ENCODE data around the gene TDRD10.

DNA sequence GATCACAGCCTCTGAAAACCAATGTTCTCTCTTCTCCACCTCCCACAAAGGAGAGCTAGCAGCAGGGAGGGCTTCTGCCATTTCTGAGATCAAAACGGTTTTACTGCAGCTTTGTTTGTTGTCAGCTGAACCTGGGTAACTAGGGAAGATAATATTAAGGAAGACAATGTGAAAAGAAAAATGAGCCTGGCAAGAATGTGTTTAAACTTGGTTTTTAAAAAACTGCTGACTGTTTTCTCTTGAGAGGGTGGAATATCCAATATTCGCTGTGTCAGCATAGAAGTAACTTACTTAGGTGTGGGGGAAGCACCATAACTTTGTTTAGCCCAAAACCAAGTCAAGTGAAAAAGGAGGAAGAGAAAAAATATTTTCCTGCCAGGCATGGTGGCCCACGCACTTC, 35.8 kb upstream of the TDRD10 start:
- TF ChIP-seq, protein P1, sequence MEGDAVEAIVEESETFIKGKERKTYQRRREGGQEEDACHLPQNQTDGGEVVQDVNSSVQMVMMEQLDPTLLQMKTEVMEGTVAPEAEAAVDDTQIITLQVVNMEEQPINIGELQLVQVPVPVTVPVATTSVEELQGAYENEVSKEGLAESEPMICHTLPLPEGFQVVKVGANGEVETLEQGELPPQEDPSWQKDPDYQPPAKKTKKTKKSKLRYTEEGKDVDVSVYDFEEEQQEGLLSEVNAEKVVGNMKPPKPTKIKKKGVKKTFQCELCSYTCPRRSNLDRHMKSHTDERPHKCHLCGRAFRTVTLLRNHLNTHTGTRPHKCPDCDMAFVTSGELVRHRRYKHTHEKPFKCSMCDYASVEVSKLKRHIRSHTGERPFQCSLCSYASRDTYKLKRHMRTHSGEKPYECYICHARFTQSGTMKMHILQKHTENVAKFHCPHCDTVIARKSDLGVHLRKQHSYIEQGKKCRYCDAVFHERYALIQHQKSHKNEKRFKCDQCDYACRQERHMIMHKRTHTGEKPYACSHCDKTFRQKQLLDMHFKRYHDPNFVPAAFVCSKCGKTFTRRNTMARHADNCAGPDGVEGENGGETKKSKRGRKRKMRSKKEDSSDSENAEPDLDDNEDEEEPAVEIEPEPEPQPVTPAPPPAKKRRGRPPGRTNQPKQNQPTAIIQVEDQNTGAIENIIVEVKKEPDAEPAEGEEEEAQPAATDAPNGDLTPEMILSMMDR (conservative IDR thresholded peaks at IDR 0.05; ENCODE audit: low read depth, low read length), result no peak
- no peak for TF ChIP-seq EZH2 (IDR thresholded peaks at IDR 0.05; ENCODE audit: borderline replicate concordance, low read depth, low read length, poor library complexity, severe bottlenecking)

All from A673 (cell line).